Measurements from ENCODE around the gene EEPD1.

- TF ChIP-seq POLR2AphosphoS5 (IDR thresholded peaks at IDR 0.05; ENCODE audit: borderline replicate concordance, low read depth, low read length): no peak
- no peak for TF ChIP-seq EZH2 (IDR thresholded peaks at IDR 0.05)
- TF ChIP-seq FOXP2 (optimal IDR thresholded peaks at IDR 0.05; ENCODE audit: control extremely low read depth, extremely low read length, insufficient read depth): no peak
Measured at GRCh38 chr7:36138209-36138608, 14.8 kb upstream of the EEPD1 start.

Data from SK-N-MC (cell line).